ENCODE data around the gene CTTN.
"Not testable (repeated sequence)": the region's sequence is repeated elsewhere in the genome, so short reads cannot be mapped to it uniquely, and the experiment has no call there.

Gene CTTN

DNA sequence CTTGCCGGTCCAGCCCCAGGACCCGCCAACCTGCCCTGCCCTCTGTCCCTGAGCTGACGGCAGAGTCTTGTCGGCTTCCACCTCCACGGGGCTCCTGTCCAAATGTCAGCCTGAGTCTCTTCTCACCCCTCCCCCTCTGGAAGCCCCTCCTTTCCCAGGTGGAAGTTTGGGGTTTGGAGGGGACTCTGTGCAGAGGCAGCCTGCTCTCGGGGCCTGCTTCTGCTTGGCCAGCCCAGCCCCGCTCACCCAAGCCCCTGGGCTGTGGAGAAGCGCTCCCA, 31.0 kb downstream of the CTTN start:
- no peak for DNase-seq (ENCODE audit: low read depth)

DNA sequence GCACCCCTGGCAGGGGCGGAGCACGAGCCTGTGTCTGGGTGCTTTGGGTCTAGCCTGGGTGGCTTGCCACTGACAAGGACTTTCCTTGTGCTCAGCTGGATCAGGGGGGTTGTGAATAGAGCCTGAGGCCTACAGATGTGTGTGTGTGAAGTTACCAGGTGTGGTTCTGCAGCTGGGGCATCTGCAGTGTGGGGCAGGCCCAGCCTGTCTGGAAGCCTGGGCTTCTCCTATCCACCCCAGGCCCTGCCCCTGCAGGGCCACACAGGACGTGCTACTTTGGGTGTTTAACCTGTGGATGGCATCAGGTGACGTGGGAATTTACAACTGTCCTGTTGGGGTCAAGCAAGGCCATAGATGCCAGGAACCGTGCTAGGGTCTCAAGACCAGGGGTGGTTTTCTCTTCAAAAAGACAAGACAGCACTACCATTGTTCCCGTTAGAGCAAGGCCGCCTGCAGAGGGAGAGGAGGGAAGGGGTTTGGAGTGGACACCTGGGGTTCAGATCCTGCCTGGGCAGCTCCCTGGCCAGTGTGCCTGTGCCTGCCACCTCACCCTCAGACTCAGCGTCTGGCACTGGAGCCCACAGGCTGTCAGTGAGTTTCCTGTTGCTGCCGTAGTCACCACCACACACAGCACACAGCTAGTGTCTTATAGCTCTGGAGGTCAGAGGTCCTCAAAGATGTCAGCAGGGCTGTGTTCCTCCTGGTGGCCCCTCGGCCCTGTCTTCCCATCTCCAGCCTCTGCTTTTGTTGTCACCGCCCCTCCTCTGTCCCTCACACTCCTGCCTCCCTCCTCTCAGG, 31.6 kb downstream of the CTTN start:
- DNase-seq (ENCODE audit: low read depth) = no peak

DNA sequence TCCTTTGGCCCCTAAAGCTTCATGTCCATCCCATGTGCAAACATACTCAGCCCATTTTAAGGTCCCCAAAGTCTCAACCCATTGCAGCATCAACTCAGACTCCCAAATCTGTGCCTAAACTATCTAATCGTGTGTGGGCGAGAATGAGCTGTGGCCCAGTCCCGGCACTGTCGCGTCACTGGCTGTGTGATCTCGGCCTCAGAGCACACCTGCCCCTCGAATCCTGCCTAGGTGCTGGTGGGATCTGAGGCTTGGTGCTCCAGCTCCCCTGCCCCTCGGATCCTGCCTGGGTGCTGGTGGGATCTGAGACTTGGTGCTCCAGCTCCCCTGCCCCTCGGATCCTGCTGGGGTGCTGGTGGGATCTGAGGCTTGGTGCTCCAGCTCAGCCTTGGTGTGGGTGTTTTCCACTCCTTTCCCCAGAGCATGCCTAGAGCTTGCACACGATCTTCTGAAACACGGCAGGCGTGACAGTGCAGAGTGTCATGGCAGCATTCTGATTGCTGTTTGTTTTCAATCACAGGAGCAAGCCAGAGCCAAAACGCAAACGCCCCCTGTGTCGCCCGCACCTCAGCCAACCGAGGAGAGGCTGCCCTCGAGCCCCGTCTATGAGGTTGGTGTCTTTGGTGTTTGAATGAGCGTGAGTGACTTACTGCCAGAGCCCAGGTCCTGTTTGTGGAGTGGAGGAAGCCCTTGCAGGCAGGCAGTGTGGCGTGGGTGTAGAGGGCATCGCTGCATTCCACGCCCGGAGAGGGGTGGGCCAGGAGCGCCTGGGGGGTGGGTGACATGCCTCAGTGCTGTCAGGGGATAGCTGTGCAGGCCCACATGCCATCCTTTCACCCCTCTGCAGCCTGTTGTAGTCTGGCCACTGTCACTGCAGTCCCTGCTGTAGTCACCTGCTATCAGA, 32.6 kb downstream of the CTTN start:
- no peak for DNase-seq (ENCODE audit: low read depth)

DNA sequence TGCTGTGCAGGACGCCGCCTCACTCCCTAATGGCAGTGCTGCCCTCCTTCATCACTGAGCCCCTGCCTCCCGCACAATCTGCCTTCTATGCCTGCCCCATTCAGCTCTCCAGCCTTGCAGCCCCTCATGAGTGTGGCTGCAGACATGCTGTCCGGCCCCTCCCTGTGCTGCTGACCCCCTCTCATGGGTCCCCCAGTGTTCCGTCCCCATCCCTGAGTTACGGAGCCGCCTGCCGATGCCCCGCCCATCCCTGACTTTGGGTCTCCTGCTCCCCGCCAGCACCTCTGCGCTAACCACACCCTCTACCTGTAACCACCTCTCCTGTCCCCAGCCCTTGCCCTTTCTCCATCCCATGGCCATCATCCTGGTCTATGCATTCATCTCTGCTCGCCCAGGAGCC, 33.3 kb downstream of the CTTN start:
- no peak for DNase-seq (ENCODE audit: low read depth)

DNA sequence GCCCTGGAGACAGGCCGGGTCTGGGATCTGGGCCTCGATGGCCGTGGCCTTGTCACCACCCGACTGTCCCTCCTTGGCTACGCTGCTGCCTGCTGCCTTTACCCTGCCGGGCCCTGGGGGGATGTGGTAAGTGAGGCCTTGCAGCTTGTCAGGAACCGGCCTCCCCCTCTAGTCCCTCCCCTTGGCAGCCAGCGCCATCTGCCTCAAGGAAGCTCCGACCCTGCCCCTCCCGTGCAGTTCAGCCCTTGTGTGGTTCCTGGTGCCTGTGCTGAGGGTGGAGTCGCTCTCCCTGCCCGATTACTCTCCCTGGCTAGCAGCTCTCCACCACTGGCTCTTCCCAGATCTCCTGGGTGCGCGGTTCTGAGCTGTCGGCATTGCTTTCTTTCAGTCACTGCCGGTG, 33.7 kb downstream of the CTTN start:
- no peak for DNase-seq (ENCODE audit: low read depth)

DNA sequence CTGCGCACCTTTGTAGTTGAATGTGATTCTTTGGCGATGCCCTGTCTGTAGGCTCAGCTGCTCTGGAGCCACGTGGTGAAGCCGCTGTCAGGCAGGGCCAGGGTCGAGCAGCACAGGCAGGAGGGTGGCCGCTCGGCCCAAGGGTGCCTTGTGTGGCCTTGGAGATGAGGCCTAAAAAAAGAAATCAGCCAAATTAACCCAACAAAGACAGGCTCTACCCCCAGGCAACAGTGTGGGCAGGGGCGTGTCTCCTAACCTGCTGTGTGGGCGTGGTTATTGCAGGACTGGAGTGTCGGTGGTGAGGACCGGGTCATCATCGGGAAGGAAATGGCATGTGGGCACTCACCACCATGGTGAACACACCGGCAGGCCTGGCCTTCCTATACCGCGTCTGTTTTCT, 34.3 kb downstream of the CTTN start:
- DNase-seq (ENCODE audit: low read depth) = no peak

DNA sequence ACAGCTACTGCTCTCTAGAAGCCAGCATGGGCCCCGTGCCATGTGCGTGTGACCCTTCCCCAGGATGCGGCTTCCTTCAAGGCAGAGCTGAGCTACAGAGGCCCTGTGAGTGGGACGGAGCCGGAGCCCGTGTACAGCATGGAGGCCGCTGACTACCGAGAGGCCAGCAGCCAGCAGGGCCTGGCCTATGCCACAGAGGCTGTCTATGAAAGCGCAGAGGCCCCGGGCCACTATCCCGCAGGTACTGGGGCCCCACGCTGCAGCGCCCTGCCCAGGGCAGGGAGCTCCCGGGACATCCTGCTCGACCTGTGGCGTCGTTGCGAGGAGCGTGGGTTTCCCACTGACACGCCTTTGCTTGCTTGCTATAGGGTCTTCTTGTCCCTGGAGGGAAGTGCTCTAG, 34.7 kb downstream of the CTTN start:
- no peak for DNase-seq (ENCODE audit: low read depth)

DNA sequence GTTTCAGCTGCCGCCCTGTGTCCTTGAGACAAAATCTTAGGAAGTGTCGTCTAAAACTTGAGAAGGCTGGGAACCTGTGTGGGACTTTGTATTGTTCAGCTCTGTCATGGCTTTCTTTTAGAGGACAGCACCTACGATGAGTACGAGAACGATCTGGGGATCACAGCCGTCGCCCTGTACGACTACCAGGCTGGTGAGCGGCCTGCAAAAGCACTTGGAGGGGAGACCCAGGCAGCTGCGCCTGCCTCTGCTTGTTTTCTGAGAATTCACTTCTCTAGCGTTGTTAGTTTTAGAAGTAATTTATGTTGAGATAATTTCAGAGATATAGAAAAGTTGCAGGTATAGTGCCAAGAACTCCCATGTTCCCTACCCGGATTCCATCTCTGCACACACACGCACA, 35.2 kb downstream of the CTTN start:
- DNase-seq (ENCODE audit: low read depth) = no peak

DNA sequence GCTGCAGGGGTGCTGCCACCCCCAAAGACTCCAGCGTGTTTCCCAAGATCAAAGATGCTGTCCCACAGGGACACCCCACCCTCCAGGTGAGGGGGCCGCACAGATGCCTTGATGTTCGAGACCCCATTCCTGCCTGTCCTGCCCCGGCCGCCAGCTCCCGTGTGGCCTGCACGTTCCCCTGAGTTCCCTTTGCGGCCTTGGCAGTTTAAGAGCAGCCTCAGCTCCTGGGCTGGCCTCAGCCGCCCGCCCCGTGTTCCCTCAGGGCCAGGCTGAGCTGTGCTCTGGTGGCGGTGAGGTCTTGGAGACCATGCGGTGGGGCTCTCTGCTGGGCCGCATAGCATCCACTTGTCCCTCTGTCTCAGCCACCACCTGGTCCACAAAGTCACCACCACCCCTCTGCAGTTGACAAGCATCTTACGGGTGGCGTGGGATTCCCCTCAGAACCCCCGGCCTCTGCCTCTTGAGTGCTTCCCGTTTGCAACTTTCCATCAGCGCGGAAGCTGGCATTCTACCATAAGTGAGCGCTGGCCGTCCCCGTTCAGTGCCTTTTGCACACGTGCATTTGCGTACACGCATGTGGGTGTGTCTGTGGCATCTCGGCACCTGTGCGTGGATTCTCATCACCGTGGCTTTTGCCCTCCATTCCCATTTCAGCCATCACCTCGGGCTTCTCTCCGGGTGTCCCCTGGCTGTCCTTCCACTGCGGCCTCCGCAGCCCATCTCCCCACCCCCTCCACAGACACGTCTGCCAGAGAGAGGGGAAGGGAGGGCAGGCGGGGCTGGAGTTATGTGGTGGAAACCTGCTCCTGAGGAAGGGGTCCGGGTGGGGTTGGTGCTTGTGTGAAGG, 35.9 kb downstream of the CTTN start:
- DNase-seq (ENCODE audit: low read depth) = no peak

DNA sequence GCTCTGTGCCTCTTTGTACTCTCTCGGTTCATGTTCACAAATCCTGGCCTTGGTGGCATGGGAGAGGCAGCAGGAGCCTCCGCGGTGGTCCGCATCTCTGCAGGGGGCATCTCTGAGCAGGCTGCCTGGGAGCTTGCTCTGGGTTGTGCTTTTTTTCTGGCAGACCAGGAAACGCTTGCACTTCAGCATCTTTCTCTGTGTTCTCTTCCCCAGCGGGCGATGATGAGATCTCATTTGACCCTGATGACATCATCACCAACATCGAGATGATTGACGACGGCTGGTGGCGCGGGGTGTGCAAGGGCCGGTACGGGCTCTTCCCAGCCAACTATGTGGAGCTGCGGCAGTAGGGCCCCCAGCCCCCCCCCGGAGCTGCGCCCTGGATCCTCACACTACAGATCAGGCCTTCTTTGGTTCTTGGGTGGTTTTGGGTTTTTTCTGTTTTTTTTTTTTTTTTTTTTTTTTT, 36.5 kb downstream of the CTTN start:
- DNase-seq (ENCODE audit: low read depth) = no peak

DNA sequence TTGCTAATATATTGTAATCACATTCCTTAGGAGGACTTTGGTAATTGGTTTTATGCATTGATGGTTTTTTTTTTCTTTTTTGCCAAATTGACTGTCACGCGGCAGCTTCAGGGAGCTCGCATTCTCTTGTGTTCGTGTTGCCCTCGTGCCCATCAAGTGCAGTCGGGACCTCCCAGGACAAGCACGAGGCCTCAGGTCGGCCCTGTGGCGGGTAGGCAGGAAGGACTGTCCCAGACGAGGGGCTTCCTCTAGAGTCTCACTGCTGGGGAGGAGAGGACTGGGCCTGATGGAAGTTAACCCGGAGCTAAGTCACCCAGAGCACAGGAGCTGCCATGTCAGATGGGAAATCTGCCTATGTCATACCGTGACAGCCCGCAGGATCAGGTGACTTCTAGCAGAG, 37.0 kb downstream of the CTTN start:
- no peak for DNase-seq (ENCODE audit: low read depth)

DNA sequence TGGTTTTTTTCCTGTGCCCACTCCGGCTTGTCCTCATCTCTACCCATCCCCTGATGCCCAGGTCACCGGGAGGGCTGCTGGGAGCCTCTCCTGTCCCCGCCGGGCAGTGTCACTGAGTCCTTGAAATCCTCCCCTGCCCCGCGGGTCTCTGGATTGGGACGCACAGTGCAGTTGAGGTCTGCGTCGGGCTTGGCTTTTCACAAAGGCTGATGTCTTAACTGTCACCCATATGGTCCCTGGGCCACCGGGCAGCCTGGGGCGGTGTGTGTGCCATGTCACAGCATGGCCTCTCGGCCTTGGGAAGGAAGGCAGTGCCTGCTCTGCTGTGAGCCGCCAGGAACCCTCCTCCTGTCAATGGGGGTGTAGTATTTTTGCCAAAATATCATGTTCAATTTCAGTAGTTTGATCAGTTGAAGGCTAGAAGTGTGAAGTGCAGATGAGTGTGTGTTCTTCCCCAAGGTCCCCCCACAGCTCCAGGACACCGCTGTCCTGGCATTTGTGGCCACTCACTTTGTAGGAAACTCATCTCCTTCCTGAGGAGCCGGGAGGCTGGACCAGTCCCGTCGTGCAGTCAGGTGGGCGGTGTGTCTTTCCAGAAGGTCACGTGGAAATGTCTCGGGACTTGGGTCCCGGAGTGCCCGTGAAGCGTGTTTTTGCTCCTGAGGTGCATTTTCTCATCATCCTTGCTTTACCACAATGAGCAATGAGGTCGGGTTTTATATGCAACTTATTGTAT, 37.6 kb downstream of the CTTN start:
- no peak for DNase-seq (ENCODE audit: low read depth)

DNA sequence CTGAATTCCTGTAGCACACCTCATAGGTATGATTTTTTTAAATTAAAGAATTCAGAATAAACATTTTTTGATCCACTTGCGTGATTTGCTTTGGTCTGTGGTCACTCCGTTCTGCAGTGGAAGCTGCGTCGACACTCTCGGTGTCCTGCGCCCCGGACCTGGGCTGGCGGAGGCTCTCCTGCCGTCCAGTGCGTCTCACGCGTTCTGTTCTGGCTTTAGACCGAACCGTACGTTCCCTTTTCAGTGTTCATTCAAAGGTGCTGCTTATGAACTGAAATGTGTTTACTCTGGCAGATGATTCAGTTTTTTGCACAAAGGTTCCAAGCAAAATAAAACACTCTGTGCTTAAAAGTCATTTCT, 38.2 kb downstream of the CTTN start:
- no peak for DNase-seq (ENCODE audit: low read depth)

DNA sequence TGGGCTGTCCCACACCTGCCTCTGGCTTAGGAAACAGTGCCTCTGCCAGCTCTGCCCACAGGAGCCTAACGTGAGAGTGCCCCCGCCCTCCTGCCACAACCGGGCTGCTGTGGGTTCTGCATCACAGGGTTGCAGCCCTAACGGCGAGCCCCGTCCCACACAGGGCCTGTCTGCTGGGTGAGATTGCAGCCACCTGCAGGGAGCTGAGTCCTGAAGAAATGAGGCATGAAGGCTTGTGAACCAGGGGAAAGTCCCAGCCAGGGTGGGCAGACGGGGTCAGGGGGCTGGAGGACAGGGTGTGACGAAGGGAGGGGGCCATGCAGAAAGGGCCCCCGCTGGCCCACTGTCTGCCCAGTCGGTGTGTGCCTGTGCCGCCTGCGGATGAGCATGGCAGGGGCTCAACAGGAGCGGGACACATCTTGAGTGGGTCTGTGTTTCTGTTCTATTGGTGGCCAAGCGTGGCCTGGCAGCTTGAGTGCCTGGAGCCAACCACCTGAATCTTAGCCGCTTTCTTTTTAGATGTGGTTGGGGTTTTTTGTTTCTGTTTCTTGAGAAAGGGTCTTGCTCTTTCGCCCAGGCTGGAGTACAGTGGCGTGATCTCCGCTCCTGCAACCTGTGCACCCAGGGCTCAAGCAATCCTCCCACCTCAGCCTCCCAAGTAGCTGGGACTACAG, 38.9 kb downstream of the CTTN start:
- DNase-seq (ENCODE audit: low read depth) = no peak

DNA sequence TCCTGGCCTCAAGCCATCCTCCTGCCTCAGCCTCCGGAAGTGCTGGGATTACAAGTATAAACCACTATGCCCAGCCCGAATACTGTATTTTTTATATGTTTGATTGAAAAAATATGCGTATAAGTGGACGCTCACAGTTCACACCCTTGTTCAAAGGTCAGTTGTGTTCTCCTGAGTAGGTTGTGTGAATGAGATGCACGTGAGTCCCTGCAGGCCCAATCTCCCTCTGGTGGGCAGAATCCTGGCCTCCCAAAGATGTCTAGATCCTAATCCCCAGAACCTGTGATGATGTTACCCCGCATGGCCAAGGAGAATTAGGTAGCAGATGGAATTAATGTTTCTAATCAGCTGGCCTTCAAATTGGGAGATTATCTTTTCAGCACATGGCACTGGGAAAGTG, 41.9 kb downstream of the CTTN start:
- DNase-seq (ENCODE audit: low read depth) = no peak

DNA sequence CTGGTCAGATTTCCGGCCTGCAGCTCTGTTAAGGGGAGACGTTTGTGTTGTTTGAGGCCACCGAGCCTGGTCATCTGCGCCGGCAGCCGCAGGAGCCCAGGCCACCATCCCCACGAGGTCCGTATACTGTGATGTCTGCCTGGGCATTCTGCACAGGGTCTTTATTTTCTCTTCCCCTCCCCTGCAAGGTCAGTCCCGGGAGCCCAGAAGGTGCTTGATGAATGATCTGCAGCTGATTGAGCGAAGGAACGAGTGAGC, 45.4 kb downstream of the CTTN start:
- DNase-seq (ENCODE audit: low read depth) = no peak

DNA sequence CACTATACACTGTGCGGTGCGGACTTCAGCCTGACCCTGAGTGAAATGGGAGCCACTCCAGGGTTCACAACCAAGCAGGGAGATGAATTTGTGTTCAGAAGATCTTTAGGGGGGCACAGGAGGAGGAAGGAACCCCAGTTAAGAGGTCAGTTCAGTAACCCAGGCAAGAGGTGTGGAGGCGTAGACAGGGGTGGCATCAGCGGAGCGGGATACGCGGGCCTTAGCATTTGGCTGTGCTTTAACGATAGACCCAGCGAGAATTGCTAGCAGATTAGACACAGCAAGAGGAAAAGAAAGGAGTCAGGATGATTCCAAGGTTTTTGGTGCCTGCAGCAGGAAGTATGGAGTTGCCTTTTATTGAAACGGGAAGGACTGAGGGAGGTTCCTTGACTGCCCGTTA, 46.8 kb downstream of the CTTN start:
- no peak for DNase-seq (ENCODE audit: low read depth)

DNA sequence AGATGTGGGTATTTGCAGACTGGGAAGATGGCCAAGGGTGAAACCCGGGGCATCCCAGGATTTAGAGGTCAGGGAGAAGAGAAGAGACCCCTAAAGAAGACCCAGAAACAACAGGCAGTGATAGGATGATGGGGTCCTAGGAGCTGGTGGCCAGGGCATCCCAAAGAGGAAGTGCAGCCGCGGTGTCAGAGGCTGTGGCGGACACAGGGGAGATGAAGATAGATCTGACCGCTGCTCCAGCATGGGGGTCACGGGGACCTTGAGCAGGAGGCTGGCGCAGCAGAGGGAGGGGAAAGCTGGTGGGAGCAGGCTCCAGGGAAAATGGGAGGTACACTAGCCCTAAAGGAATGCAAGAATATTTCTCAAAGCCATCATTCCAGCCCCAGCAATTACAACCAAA, 47.3 kb downstream of the CTTN start:
- no peak for DNase-seq (ENCODE audit: low read depth)

DNA sequence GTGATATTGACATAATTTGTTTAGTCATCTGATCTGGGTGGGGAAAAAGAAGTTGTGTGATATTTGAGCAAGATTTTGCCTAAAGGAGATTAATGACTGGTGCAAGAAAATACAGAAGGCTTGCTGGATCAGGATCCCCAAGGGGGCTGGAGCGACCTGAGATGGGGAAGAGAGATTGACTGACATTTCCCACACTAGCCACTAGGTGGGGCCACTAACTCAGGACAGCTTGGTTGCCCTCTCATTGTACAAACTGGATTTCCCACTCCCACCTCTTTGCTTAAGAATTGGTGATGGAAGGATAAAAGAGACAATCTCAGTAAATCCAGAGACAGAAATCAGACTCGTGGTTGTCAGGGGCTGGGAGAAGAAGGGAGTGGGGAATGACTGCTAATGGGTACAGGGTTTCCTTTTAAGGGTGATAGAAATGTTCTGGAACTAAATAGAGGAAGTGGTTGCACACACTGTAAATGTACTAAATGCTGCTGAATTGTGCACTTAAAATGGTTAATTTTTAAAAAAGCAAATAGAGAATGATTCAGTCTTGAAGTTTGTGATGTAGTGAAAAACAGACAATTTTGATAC, 50.7 kb downstream of the CTTN start:
- DNase-seq (ENCODE audit: low read depth) = no peak

DNA sequence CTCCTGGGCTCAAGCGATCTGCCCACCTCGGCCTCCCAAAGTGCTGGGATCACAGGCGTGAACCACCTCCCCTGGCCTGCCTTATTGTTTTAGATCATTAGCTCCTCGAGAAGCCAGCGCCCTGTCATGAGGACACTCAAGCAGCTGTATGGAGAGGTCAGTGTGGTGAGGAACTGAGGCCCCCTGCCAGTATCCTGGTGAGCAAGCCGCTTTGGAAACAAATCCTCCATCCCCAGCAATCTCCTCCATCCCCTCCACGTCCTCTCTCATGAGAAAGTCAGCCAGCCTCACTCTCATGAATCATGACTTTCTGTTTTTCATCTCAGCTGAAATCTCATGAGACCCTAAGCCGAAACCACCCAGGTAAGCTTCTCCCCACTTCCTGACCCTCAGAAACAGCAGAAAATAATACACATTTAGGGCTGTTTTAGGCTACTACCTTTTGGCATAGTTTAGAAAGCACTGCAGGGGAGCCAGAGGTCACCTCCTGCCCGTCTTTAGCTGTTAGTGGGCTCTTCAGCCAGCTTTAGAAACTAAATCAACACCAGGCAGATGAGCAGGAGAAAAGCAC, 56.0 kb downstream of the CTTN start:
- DNase-seq (ENCODE audit: low read depth) = no peak

DNA sequence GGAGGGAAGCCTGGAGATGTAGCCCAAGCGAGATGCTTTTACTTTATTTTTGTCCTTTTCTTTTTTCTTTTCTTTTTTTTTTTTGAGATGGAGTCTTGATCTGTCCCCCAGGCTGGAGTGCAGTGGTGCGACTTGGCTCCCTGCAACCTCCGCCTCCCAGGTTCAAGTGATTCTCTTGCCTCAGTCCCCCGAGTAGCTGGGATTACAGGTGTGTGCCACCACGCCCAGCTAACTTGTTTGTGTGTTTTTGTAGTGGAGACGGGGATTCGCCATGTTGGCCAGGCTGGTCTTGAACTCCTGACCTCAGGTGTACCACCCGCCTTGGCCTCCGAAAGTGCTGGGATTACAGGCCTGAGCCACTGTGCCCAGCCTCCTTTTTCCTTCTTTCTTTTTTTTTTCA, 56.5 kb downstream of the CTTN start:
- not testable (repeated sequence) for DNase-seq (ENCODE audit: low read depth)
